BE2C (cell line): Measurements from ENCODE around the gene PSAP.

ENCODE experiments used
- DNase-seq: peaks from one replicate; pipeline ENCODE4 v3.0.0-alpha.2; 2020
- H3K27me3 ChIP-seq: fragments of 250-450 bp; sonication (Bioruptor Pico); 2 replicates; pipeline ENCODE4 v1.5.1; 2020; ENCODE audit warnings: mild to moderate bottlenecking
- H3K36me3 ChIP-seq: fragments of 250-450 bp; sonication (Bioruptor Pico); 2 replicates; pipeline ENCODE4 v1.5.1; 2020; ENCODE audit warnings: mild to moderate bottlenecking
- H3K4me1 ChIP-seq: fragments of 250-450 bp; sonication (Bioruptor Pico); 2 replicates; pipeline ENCODE4 v1.5.1; 2020
- H3K4me3 ChIP-seq: 2 replicates; pipeline ENCODE4 v1.5.1; 2011; ENCODE audit warnings: low read depth, low read length
- H3K9me3 ChIP-seq: fragments of 250-450 bp; sonication (Bioruptor Pico); 2 replicates; pipeline ENCODE4 v1.5.1; 2020
- CTCF ChIP-seq: IDR thresholded peaks from 2 replicates; pipeline ENCODE4 v1.5.1; 2012; ENCODE audit warnings: mild to moderate bottlenecking, low read depth, low read length

Gene PSAP

DNA sequence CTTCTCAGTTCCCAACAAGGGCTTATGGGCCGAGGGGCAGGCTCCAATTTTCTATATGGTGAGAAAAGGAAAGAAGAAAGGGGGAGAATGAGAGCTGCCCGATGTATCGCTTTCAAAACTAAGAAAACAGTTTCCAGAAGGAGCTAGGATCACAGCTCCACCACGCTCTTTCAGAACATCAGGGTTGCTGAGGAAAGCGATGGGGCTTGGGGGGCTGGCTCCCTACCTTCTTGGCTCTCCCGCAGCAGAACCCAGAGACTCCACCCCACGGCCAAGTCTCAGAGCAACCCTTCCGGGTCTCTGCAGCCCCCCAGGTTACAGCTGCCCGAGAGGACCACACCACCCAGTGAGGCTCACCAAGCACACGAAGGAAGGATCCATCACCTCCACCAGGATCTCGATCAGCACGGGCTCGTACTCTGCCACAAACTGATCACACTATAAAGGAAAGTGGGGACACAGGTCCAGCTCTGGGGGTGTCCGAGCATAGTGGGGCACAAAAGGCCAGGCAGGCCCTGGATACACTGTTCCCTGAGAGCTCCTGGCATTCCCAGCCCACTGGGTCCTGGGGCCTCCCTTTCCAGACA is 32.3 kb downstream of the PSAP start:
- no peak overlapping the region for H3K4me3 ChIP-seq
- H3K4me1 ChIP-seq = no peaks in the 10 kb centered on the region
- H3K36me3 ChIP-seq = peaks cover 87% of the 10 kb centered on the region
- no peak for TF ChIP-seq CTCF
- H3K9me3 ChIP-seq = no peaks in the 10 kb centered on the region
- no peak for DNase-seq
- no peaks in the 10 kb centered on the region for H3K27me3 ChIP-seq

DNA sequence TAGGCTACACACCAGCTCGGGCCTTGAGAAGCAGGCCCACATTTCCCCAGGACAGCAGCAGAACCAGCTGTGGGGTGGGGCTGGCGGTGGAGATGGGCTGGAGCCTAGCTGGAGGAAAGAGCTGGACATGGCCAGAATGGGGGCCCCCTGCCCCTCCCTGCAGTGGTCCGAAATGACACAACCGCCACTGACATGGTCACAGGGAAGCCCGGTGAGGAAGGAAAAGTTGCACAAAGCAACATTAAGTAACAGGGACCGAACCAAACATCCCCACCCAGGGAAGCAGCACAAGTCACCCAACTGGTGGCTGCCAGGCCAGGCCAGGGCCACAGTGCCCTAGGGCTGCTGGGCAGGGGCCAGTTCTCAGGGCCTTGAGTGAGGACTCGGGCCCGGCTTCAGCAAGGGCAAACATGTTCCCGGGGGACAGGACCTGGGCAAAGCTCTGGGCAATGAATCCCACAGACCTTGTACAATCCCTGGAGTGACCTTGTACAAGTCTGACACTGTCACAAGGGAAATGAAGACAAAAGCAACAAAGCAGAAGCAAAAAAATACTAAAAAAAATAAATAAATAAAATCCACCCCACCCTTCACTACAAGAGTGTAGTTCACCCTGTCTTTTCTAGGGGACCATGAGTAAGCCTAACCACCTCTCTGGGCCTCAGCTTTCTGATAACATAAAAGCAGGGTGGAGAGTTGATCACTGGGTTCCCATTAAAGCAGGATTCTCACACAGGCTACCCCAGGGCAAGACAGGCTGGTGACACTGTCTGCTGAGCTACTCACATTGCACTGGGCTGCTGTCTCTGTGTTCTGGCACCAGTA is 33.0 kb downstream of the PSAP start:
- TF ChIP-seq CTCF = no peak
- H3K4me1 ChIP-seq = peaks cover 4% of the 10 kb centered on the region
- DNase-seq = no peak
- no peak overlapping the region for H3K4me3 ChIP-seq
- no peaks in the 10 kb centered on the region for H3K9me3 ChIP-seq
- no peaks in the 10 kb centered on the region for H3K27me3 ChIP-seq
- peaks cover 81% of the 10 kb centered on the region for H3K36me3 ChIP-seq

- no peak overlapping the region for H3K4me3 ChIP-seq
- no peak for TF ChIP-seq CTCF
- H3K4me1 ChIP-seq = peaks cover 13% of the 10 kb centered on the region
- H3K36me3 ChIP-seq = peaks cover 75% of the 10 kb centered on the region
- DNase-seq = no peak
- no peaks in the 10 kb centered on the region for H3K27me3 ChIP-seq
- H3K9me3 ChIP-seq = no peaks in the 10 kb centered on the region
Observed at GRCh38 chr10:71816936-71817618, 34.0 kb downstream of the PSAP start.

- Histone ChIP-seq H3K4me3 (no peak overlapping the region), H3K36me3 (peaks cover 69% of the 10 kb centered on the region), H3K9me3 (no peaks in the 10 kb centered on the region), H3K27me3 (no peaks in the 10 kb centered on the region), H3K4me1 (peaks cover 14% of the 10 kb centered on the region)
- DNase-seq = no peak
- no peak for TF ChIP-seq CTCF
Observed at GRCh38 chr10:71816421-71816851, 34.6 kb downstream of the PSAP start.

DNA sequence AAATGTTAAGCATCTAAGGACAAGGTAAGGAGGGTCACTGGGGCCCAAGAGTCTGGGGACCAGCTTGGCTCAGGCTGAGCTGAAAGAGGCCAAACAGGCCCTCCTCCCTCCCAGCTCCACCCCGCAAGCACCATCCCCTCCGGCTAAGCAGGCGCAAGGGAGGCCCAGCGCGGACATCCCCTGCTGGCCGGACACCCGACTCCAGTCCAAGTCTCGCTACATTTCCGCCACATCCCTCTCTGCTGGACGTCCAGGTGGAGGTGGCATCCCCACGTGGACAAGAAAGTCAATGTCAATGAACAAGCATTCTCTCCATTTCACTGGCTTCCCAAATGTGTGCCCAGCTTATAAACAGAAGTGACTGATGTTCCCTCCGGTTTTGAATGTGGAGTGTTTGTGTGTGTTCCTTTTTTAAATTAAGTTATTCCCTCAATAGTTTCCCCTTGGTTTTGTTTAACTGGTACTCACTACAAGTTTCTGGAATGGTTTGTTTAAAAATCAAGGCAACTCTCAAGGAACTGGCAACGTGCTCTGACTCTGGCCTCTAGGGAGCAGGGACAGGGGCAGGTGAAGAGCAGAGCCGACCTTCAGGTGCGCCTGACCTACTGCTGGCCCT is 35.4 kb downstream of the PSAP start:
- Histone ChIP-seq H3K4me3 (no peak overlapping the region), H3K4me1 (peaks cover 14% of the 10 kb centered on the region), H3K27me3 (no peaks in the 10 kb centered on the region), H3K9me3 (no peaks in the 10 kb centered on the region), H3K36me3 (peaks cover 61% of the 10 kb centered on the region)
- no peak for DNase-seq
- no peak for TF ChIP-seq CTCF
